ENCODE measurements around the gene CUEDC1.

- TF ChIP-seq CTCF (IDR thresholded peaks at IDR 0.05) (no peak), POLR2A (IDR thresholded peaks at IDR 0.05) (no peak)
These were observed 75.7 kb downstream of the CUEDC1 start for GRCh38 chr17:57879437-57880085.
